Heart left ventricle (tissue), 13 donors: ENCODE results near the gene FKBP7.

Experiments used
- CTCF ChIP-seq, 12 donors: fragments of 200-600 bp; sonication (generic) in 4 of 12; IDR thresholded peaks; one replicate each; pipeline versions ENCODE4 v1.5.0 to v1.8.0; 2018 to 2022; ENCODE audit warnings: antibody characterized with exemption in 12 of 12, mild to moderate bottlenecking in 5 of 12
- POLR2A ChIP-seq, 2 donors: fragments of 450-650 bp; IDR thresholded peaks; one replicate each; pipeline ENCODE4 v1.6.1; 2017; ENCODE audit warnings: antibody characterized with exemption in 2 of 2, mild to moderate bottlenecking in 2 of 2, moderate library complexity in 2 of 2
- donor health status: ischemic (EF 13 %, LVEDD 7.1; RV severe dilation, severe dysfunction).
- donor health status: DM: no; HTN: yes; CAD: no.
- donor health status: DM: no; HTN: no; CAD: no.
- donor health status: ischemic (EF 25% LVEDD 6.9; RV normal size, moderate dysfunction).
- donor health status: ischemic (EF 25% LVEDD 5.7; RV mildly dilated, moderate dysfunction).
- donor health status: ischemic (EF 35%, LVEDD 5.7; RV mildly dilated, moderate dysfunction).
- donor health status: nonischemic (EF 11% LVEDD 7.7; RV severe dilation, severe dysfunction).
- donor health status: DM: yes; HTN: yes; CAD: no.
- donor health status: PGD.
- donor health status: ischemic (EF 29% LVEDD 5.4; RV normal size, mild dysfunction).
- donor health status: nonischemic (EF 23%, LVEDD 6.1; RV moderate dilation, normal function).

- TF ChIP-seq POLR2A (IDR thresholded peaks at IDR 0.05) (no peak), CTCF (IDR thresholded peaks at IDR 0.05) (no peak)
Measured at GRCh38 chr2:178482437-178482836, 4.0 kb upstream of the FKBP7 start.
